GM18520 (cell line): ENCODE results near the gene PPP1R3D.
"Not testable (repeated sequence)": the region's sequence is repeated elsewhere in the genome, so short reads cannot be mapped to it uniquely, and the experiment has no call there.

ENCODE experiments used
- ATAC-seq: cut with Tn5 transposase; IDR thresholded peaks from one replicate; pipeline ENCODE4 v1.9.1; 2021; ENCODE audit not compliant: unreplicated experiment

PPP1R3D gene

GRCh38 chr20:59925899-59926298 lies 14.2 kb downstream of the PPP1R3D start:
- no peak for ATAC-seq

- ATAC-seq: no peak
Observed at GRCh38 chr20:59925359-59925758, 14.7 kb downstream of the PPP1R3D start.

- ATAC-seq: no peak
Observed at GRCh38 chr20:59923514-59923913, 16.6 kb downstream of the PPP1R3D start.

GRCh38 chr20:59920944-59921343 lies 19.2 kb downstream of the PPP1R3D start:
- ATAC-seq: no peak

- ATAC-seq: no peak
Observed at GRCh38 chr20:59912609-59913008, 27.5 kb downstream of the PPP1R3D start.

GRCh38 chr20:59911041-59911440 lies 29.1 kb downstream of the PPP1R3D start:
- no peak for ATAC-seq

GRCh38 chr20:59908855-59909254 lies 31.2 kb downstream of the PPP1R3D start:
- no peak for ATAC-seq

GRCh38 chr20:59903621-59904020 lies 36.5 kb downstream of the PPP1R3D start:
- no peak for ATAC-seq

- no peak for ATAC-seq
Observed at GRCh38 chr20:59902470-59902869, 37.6 kb downstream of the PPP1R3D start.

- ATAC-seq: no peak
Observed at GRCh38 chr20:59895908-59896307, 44.2 kb downstream of the PPP1R3D start.

GRCh38 chr20:59891581-59891980 lies 48.5 kb downstream of the PPP1R3D start:
- ATAC-seq: no peak

GRCh38 chr20:59890035-59890434 lies 50.1 kb downstream of the PPP1R3D start:
- ATAC-seq: not testable (repeated sequence)

- ATAC-seq: no peak
Observed at GRCh38 chr20:59888050-59888449, 52.1 kb downstream of the PPP1R3D start.
